GM19395 (cell line): Measurements from ENCODE around the gene C14orf93.
A peak's percentile ranks its signal among the peaks of the same experiment; 100 is the strongest.

Source experiments
- ATAC-seq: cut with Tn5 transposase; IDR thresholded peaks from one replicate; pipeline ENCODE4 v1.9.1; 2021; ENCODE audit warnings: mild to moderate bottlenecking, moderate library complexity; ENCODE audit not compliant: unreplicated experiment

C14orf93 gene

GRCh38 chr14:23045419-23046357, 35.7 kb upstream of the C14orf93 start:
- no peak for ATAC-seq

GRCh38 chr14:23044840-23045239, 34.9 kb upstream of the C14orf93 start:
- no peak for ATAC-seq

- ATAC-seq = no peak
Measured at GRCh38 chr14:23043754-23044153, 33.8 kb upstream of the C14orf93 start.

GRCh38 chr14:23043145-23043544, 33.2 kb upstream of the C14orf93 start:
- ATAC-seq = no peak

GRCh38 chr14:23042162-23042965, 32.4 kb upstream of the C14orf93 start, which contains the start of gene PSMB11:
Gene PSMB11, plus strand, starts transcription at chr14:23042212. Its CDS starts 14 bp downstream, at chr14:23042226.
- no peak for ATAC-seq

GRCh38 chr14:23041729-23042128, 31.8 kb upstream of the C14orf93 start:
- ATAC-seq = no peak

GRCh38 chr14:23040100-23040499, 30.2 kb upstream of the C14orf93 start:
- ATAC-seq = no peak

GRCh38 chr14:23035303-23036144, 25.6 kb upstream of the C14orf93 start:
- ATAC-seq = no peak

GRCh38 chr14:23034498-23035302, 24.8 kb upstream of the C14orf93 start, which contains the start of gene PSMB5:
Gene PSMB5, minus strand, starts transcription at chr14:23034900. Its CDS starts 19 bp downstream, at chr14:23034881.
- peak; percentile 98 for ATAC-seq

- no peak for ATAC-seq
Measured at GRCh38 chr14:23033801-23034497, 24.0 kb upstream of the C14orf93 start.

GRCh38 chr14:23033251-23033727, 23.3 kb upstream of the C14orf93 start:
- ATAC-seq = no peak

- no peak for ATAC-seq
Measured at GRCh38 chr14:23030936-23031335, 21.0 kb upstream of the C14orf93 start.

GRCh38 chr14:23028799-23029198, 18.9 kb upstream of the C14orf93 start:
- no peak for ATAC-seq

GRCh38 chr14:23025151-23025814, 15.3 kb upstream of the C14orf93 start:
- no peak for ATAC-seq

GRCh38 chr14:23024612-23025075, 14.7 kb upstream of the C14orf93 start:
- ATAC-seq = no peak

GRCh38 chr14:23023795-23024152, 13.8 kb upstream of the C14orf93 start:
- no peak for ATAC-seq

- ATAC-seq = no peak
Measured at GRCh38 chr14:23023022-23023794, 13.3 kb upstream of the C14orf93 start.
